Measurements from ENCODE around the gene NR6A1. TPM values are rescaled to one million over a fixed set of nuclear protein-coding genes. Genes with fewer than 3 reads are reported as not detected.
A peak's percentile ranks its signal among the peaks of the same experiment; 100 is the strongest.

The NR6A1 gene
- total and polyA plus RNA-seq, 2 of the 13 experiments (the other 11 are each of a cell fraction or from before 2014, with no cell fraction given): 28.1 to 31.5 TPM

DNA sequence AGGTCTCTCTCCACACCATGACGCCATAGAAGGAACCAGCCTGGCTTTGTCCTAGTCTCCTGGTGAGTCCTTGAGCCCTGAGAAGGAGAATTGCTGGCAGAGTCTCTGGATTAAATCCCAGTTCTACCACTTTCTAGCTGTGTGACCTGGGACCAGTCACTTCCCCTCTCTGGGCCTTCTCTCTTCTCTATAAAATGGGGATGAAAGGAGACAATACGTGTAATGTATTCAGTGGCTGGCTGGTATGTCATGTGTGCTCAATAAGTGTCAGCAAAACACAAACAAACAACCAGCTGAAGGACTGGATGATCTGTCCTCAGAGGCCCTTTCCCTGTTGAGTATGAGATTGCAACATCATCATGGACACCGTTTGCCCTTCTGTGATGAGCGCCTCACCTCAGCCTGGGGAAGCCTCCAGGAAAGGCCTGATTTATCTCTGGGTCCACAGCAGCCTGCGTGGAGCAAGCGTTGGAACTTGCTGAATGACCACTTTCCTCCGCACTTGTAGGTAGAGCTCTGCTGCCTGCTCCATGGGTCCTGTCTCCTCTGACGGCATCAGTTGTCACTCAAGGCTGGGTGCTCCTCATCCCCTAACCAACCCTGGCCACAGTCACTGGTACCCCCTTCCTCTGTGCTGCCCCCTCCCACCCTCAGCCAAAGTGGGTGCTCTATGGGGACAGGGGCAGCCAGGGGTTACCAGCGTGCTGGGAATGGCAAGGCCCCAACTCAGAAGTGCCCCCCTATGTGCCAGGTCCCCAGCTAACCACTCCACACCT lies 260.3 kb downstream of the NR6A1 start (continued):
- TF ChIP-seq ZNF891 (CRISPR knock-in tag; IDR thresholded peaks at IDR 0.05) (no peak), ZNF597 (CRISPR knock-in tag; IDR thresholded peaks at IDR 0.05) (no peak), PCBP1 (IDR thresholded peaks at IDR 0.05; ENCODE audit: borderline replicate concordance, low read depth, low read length) (no peak), RARG (CRISPR knock-in tag; IDR thresholded peaks at IDR 0.05; ENCODE audit: low read depth) (no peak), ZNF572 (CRISPR knock-in tag; IDR thresholded peaks at IDR 0.05) (no peak), SOX5 (CRISPR knock-in tag; IDR thresholded peaks at IDR 0.05; ENCODE audit: borderline replicate concordance) (peak; percentile 87), MTA1 (CRISPR knock-in tag; IDR thresholded peaks at IDR 0.05; ENCODE audit: borderline replicate concordance) (no peak), SRSF1 (optimal IDR thresholded peaks at IDR 0.05; ENCODE audit: low read depth, low read length) (no peak), ZNF138 (CRISPR knock-in tag; IDR thresholded peaks at IDR 0.05; ENCODE audit: low read depth) (no peak), ZNF460 (CRISPR knock-in tag; IDR thresholded peaks at IDR 0.05; ENCODE audit: borderline replicate concordance) (no peak; the same call in 1 of the 2 replicates), HOXA7 (CRISPR knock-in tag; IDR thresholded peaks at IDR 0.05) (no peak), MLX (CRISPR knock-in tag; IDR thresholded peaks at IDR 0.05) (no peak), CREB1 (IDR thresholded peaks at IDR 0.05) (peak; percentile 59; the same call in 1 of the 2 replicates), CREB1 (CRISPR knock-in tag; IDR thresholded peaks at IDR 0.05) (peak; percentile 56; the same call in 1 of the 2 replicates), NCOR1 (IDR thresholded peaks at IDR 0.05; ENCODE audit: borderline replicate concordance, low read length) (no peak), ZNF282 (IDR thresholded peaks at IDR 0.05; ENCODE audit: partially characterized antibody) (no peak), SYNCRIP (IDR thresholded peaks at IDR 0.05; ENCODE audit: insufficient read depth, low read depth, low read length) (no peak), NFYC (CRISPR knock-in tag; IDR thresholded peaks at IDR 0.05) (no peak), IRX3 (CRISPR knock-in tag; IDR thresholded peaks at IDR 0.05; ENCODE audit: borderline replicate concordance, low read depth) (no peak; the same call in 1 of the 2 replicates), SNRNP70 (IDR thresholded peaks at IDR 0.05; ENCODE audit: low read depth, low read length) (no peak), HNF4A (CRISPR knock-in tag; IDR thresholded peaks at IDR 0.05) (peak; percentile 55), SP140L (CRISPR knock-in tag; IDR thresholded peaks at IDR 0.05; ENCODE audit: borderline replicate concordance) (no peak), ATAD3A (CRISPR knock-in tag; IDR thresholded peaks at IDR 0.05) (no peak), MYC (CRISPR knock-in tag; IDR thresholded peaks at IDR 0.05; ENCODE audit: borderline replicate concordance) (no peak), HBP1 (CRISPR knock-in tag; IDR thresholded peaks at IDR 0.05; ENCODE audit: low read depth) (0 out of 2 replicates have a peak, but pooled peaks have one; percentile 35), ZNF101 (CRISPR knock-in tag; IDR thresholded peaks at IDR 0.05; ENCODE audit: borderline replicate concordance, low read depth) (no peak), HIVEP1 (CRISPR knock-in tag; IDR thresholded peaks at IDR 0.05) (no peak)
- TF ChIP-seq, protein P1, sequence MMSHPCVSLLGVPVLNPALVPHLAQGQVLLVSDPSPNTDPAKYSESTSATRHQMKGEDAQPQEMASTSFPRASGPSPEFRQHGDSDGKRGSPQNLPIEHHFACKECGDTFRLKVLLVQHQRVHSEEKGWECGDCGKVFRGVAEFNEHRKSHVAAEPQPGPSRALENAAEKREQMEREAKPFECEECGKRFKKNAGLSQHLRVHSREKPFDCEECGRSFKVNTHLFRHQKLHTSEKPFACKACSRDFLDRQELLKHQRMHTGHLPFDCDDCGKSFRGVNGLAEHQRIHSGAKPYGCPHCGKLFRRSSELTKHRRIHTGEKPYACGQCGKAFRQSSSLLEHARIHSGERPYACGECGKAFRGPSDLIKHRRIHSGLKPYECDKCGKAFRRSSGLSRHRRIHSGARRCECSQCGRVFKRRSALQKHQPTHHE (CRISPR knock-in tag; IDR thresholded peaks at IDR 0.05; ENCODE audit: borderline replicate concordance): no peak
